Measurements from ENCODE around the gene PLXDC2.

The PLXDC2 gene

DNA sequence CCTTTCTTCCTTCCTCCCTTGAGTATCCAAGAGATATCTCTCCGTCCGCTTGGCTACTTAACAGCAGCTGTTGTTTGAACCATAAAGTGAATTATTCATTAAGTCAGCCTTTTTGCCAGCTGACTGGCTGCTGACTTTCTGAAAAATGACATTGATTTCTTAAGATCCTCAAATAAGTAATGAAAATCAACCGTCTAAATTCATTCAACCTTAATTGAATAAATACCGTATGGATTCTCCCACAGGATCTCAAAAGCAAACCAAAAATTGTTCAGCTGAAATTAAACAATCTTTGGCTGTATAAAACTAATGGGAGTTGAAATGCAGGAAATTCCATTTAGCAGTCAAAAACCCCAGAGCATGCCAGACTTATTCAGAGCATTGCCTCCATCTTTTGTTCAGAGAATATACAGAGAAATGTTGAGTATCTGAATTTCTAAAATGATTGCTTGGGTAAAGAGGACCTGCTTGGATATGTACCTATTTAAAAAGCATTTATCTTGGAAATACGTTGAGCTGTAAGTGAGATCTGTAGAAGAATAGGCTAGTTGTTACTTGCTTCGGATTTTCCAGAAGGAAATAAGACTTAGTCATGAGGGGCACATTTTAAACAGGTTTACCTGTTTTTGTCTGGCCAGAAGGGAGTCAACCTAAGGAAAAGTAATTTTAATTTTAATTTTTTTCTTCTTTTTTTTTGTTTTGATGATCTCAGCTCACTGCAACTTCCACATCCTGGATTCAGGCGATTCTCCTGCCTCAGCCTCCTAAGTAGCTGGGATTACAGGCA is 136.2 kb downstream of the PLXDC2 start:
- DNase-seq (ENCODE audit: low read depth), result no peak
- TF ChIP-seq CTCF (IDR thresholded peaks at IDR 0.05; ENCODE audit: control insufficient read depth, extremely low read depth, insufficient read depth), result no peak

DNA sequence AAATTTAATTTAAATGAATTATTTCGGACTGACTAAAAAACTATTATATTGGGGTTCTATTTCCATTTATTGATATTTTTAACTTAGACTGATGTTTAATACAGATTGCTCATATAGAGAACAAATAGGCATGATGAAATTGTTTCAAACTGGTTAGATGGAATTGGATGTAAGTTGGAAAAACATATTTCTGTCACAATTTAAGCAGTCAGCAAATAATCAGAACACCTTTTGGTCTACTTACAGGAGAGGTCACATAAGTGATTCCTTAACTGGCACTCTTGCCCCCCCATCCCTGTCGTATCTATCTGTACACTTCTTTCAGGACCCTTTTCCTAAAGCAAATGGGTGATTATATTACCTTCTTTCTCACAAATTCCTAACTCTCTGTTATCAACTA is 138.4 kb downstream of the PLXDC2 start:
- no peak for TF ChIP-seq CTCF (IDR thresholded peaks at IDR 0.05; ENCODE audit: control insufficient read depth, extremely low read depth, insufficient read depth)
- no peak for DNase-seq (ENCODE audit: low read depth)

More for the DNA sequence above, 136.2 kb downstream of the PLXDC2 start:
- H3K4me3 ChIP-seq (ENCODE audit: low read depth, low read length), result no peak overlapping the region

GRCh38 chr10:19956516-19957032 is 140.3 kb downstream of the PLXDC2 start:
- H3K4me3 ChIP-seq (ENCODE audit: low read depth, low read length), result no peak overlapping the region
- DNase-seq (ENCODE audit: low read depth), result peak; percentile 17
- no peak for TF ChIP-seq CTCF (IDR thresholded peaks at IDR 0.05; ENCODE audit: control insufficient read depth, extremely low read depth, insufficient read depth)

More for the DNA sequence above, 138.4 kb downstream of the PLXDC2 start:
- H3K4me3 ChIP-seq (ENCODE audit: low read depth, low read length), result no peak overlapping the region

DNA sequence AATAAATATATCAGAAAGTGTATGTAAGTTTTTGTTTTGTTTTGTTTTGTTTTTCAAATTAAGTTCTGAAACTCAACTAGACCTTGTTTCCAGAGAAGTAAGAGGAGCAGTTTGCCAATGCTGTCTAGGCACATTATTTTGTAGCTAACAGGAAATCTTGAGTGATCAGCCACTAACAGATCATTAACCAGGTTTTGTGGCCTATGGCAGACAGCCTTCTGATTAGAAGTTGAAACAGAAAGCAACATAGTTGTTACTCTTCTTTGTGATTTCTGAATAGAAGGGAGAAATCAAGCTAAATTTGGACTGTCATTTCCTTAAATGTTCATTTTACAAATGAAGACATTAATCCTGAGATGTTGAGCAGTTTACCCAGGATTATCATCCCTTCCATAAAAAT is 142.6 kb downstream of the PLXDC2 start:
- TF ChIP-seq CTCF (IDR thresholded peaks at IDR 0.05; ENCODE audit: control insufficient read depth, extremely low read depth, insufficient read depth), result no peak
- H3K4me3 ChIP-seq (ENCODE audit: low read depth, low read length), result no peak overlapping the region
- no peak for DNase-seq (ENCODE audit: low read depth)

DNA sequence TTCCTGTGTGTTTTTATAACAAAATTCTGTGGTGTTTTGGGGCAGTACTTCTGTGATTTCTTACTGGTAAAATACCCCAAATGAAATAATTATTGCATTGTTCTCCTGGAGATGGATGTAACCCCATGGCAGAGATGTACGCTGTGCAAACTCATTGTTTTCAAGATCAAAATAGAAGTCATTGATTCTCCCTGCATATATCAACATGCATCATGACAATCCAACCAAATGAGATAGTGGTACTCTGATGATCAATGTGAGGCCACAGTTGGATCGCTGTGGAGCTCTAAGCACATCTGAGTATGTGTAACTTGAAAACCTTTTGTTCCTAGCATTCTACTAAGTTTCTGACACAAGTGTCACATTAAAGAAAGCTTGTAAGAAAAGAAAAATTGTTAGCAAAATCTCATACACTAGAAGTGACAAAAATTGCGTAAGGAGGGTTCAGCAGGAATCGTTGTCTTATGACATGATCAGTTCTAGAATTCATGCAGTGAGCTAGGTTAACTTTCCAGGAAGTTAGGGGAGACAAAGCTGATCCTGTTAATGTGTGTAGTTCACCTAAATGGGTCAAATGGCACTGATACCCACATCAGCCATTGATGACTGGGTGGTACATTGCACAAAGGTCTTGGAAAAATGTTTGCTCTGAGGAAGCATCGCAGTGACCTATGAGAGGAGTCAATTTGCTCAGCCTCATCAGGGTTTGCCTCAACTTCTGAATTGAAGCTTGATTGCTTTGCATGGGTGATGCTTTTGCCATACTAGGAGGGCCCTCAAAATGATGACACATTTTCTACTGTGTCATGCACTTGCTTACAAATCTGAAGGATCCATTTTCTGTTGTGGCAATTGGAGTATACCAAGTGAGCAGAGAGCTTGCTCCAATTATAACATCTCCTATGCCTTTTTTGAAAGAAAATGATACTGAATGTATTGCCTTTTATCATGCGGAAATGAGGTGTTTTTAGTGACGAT is 145.1 kb downstream of the PLXDC2 start:
- no peak overlapping the region for H3K4me3 ChIP-seq (ENCODE audit: low read depth, low read length)
- DNase-seq (ENCODE audit: low read depth), result no peak
- TF ChIP-seq CTCF (IDR thresholded peaks at IDR 0.05; ENCODE audit: control insufficient read depth, extremely low read depth, insufficient read depth), result no peak

DNA sequence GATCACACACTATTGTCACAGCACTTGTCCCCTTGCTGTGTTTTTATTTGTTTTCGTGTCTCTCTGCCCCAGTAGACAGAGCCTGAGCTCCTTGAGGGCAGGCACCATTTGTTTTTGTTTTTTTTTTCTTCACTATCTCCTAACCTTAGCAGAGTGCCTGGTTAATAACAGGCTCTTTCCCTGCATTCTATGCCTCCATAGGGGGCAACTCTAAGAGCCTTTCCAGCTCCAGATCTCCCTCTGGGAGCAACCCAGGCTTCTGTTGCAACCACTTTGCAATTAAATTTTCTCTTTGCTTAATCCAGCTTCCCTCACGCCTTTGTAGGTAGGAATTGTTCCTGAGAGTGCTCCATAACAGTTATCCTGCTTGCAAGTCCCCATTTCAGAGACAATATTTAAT is 148.4 kb downstream of the PLXDC2 start:
- no peak for TF ChIP-seq CTCF (IDR thresholded peaks at IDR 0.05; ENCODE audit: control insufficient read depth, extremely low read depth, insufficient read depth)
- no peak for DNase-seq (ENCODE audit: low read depth)
- no peak overlapping the region for H3K4me3 ChIP-seq (ENCODE audit: low read depth, low read length)
